NCI-H1048 (cell line): ENCODE data around the gene ACAP1.
"Not testable (repeated sequence)": the region's sequence is repeated elsewhere in the genome, so short reads cannot be mapped to it uniquely, and the experiment has no call there.

ENCODE experiments used
- DNase-seq: peaks from one replicate; lab custom pipeline; 2025; lab: John Stamatoyannopoulos, UW

The ACAP1 gene

DNA sequence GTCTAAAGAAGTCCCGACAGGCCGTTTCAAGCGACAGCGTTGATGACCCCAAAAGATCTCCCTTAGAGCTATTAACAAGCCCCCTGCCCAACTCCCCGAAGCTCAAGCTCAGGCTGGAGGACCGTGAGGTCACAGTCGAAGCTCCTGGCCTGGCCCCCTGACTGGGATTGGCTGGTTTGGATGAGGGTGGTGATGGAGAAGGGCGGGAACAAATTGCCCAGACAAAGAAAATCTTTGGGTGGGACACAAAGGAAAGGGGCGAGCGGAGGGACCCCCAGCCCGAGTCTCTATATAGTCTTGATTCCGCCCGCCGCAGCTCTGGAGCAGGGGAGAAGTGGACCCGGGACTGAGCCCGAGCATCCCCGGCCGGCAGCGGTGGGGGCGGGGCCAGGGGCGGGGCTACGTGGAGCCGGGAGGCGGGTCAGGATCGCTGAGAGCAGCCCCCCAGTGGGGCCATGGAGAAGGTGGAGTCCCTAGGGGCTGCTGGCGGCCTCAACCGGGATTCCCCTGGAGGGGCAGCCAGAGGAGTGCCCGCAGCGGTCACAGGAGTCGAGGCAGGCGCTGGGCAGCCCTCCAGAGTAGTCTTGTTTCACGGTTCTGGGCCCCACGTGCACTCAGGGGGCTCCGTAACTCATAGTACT is 6.2 kb upstream of the ACAP1 start:
- peak; percentile 18 for DNase-seq

DNA sequence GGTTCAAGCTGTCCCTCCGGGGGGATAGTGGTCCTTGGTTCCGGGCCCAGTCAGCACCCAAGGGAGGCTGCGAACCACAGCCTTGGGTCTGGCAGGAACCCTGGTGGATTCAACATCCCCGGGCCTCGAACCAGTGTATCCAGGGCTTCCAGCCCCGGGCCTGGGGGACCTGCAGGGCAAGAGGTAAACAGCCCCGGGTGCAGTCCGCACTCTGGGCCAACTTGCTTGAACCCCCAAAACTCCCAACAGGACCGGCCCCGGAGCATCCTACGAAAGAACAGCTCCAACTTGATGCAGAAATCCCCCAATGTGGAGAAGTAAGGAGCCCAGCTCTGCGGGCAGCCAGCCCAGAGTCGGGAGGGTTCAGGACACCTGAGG is 5.7 kb upstream of the ACAP1 start:
- no peak for DNase-seq

DNA sequence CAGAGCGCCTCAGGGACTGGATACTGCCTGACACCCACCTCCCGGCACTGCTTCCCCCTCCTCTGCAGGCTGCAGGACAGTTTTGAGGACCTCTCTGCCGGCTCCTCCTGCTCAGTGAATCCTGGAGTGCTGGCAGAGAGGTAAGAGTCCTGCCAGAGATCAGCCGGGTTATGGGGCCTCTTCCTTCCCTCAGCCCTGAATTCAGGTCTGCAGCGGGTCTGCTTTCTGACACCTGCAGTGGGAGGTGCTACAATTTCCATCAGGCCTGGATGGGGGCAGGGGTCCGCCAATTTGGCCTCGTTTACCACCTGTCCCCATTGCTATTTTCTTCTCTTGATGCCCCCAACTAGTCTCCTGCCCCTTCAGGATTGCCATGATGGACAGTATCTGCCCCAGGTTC is 4.2 kb upstream of the ACAP1 start:
- DNase-seq = no peak

DNA sequence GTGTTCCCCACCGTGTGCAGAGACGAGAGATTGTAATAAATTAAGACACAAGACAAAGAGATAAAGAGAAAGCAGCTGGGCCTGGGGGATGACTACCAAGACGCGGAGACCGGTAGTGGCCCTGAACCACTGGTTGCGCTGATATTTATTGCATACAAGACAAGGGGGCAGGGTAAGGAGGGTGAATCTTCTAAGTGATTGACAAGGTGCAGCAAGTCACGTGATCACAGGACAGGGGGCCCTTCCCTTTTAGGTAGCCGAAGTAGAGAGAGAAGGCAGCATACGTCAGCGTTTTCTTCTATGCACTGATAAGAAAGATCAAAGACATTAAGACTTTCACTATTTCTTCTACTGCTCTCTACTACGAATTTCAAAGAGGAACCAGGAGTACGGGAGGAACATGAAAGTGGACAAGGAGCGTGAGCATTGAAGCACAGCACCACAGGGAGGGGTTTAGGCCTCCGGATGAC is 3.7 kb upstream of the ACAP1 start:
- not testable (repeated sequence) for DNase-seq

DNA sequence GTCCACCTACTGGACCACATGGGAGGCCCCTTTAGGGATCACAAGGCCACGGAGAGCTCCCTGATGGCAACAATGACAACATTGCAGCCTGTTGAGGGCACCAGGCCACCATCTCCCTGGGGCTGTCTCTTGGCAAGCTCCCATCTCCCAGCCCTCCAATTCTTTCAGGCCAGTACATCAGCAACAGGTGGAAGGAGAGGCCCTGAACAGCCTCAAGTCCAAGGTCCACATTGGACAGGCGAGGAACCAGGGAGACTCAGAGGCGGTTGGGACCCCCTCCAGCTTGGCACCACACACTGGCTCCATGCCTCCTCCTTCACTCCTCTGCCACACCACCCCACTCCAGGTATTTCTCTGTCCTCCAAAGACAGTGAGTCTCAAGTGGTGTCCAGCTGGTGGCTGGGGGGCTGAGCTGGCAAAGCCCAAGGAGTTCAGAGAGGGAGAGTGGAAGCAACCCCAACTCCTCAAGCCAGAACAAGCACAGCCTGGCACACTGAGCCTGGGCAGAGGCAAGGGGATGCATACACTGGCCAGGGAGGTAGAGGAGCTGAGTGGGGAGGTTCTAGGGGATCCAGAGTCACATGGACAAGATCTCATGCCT is 1.3 kb upstream of the ACAP1 start:
- no peak for DNase-seq

DNA sequence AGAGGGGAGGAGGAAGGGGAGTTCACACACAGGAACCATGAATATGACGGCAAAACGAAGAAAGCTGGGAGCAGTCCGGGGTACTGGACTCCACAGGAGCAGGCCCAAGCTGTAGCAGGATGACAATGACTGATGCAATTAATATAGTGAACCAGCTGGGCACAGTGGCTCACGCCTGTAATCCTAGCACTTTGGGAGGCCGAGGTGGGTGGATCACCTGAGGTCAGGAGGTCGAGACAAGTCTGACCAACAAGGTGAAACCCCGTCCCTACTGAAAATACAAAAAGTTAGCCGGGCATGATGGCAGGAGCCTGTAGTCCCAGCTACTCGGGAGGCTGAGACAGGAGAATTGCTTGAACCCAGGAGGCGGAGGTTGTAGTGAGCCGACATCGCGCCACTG is 564 bp upstream of the ACAP1 start:
- DNase-seq = not testable (repeated sequence)

DNA sequence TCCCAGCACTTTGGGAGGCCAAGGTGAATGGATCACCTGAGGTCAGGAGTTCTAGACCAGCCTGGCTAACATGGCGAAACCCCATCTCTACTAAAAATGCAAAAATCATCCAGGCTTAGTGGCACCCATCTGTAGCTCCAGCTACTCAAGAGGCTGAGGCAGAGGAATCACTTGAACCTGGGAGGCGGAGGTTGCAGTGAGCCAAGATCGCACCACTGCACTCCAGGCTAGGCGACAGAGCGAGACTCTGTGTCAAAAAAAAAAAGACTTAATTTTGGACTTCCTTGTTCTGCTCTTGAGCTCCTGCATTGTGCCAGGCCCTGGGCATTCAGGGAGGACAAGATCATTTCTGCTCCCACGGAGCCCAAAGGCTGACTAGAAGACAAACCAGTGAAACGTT is 1.3 kb downstream of the ACAP1 start:
- not testable (repeated sequence) for DNase-seq

DNA sequence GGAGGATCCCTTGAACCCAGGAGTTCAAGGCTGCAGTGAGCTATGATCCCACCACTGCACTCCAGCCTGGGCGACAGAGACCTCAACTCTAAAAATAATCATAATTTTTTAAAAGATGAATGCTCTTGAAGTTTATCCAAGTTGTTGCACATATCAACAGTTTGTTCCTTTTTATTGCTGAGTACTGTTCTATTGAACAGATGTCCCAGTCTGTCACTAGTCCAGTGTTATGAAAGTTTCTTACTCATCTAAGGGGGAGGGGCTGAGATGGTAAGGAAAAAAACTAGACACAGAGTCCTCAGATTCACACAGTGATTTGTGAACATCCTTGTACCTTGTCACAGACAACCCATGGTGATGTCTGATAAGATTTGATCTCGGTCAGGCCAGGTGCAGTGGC is 3.9 kb downstream of the ACAP1 start:
- DNase-seq = no peak

DNA sequence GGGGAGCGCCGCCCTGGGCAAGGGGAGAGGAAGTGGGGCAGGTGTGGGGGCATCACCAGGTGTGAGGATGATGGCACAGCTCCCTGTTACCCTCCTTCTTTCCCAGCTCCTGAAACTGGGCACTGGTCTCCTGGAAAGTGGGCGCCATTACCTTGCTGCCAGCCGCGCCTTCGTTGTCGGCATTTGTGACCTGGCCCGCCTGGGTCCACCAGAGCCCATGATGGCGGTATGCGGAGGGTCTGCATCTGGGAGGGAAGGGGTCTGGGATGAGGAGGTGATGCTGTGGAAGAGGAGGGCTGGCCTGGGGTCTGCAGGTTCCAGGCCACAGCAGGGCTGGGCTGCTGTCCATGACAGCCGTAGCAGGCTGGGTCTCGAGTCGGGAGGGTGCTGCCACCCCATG is 5.5 kb downstream of the ACAP1 start:
- no peak for DNase-seq

DNA sequence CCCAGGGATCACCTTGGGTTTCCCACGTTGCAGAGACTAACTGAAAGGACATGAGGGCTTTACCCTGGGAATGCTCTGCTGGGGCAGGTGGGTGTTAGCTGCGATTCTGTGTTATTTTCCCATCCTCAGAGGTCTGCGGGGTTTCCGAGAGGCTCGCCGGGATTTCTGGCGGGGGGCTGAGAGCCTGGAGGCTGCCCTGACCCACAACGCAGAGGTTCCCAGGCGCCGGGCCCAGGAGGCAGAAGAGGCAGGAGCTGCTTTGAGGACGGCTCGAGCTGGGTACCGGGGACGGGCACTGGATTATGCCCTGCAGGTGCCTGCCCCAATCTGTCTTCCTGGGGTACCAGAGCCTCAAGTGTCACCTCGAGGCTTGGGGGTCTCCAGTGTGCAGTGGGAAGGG is 6.9 kb downstream of the ACAP1 start:
- no peak for DNase-seq

DNA sequence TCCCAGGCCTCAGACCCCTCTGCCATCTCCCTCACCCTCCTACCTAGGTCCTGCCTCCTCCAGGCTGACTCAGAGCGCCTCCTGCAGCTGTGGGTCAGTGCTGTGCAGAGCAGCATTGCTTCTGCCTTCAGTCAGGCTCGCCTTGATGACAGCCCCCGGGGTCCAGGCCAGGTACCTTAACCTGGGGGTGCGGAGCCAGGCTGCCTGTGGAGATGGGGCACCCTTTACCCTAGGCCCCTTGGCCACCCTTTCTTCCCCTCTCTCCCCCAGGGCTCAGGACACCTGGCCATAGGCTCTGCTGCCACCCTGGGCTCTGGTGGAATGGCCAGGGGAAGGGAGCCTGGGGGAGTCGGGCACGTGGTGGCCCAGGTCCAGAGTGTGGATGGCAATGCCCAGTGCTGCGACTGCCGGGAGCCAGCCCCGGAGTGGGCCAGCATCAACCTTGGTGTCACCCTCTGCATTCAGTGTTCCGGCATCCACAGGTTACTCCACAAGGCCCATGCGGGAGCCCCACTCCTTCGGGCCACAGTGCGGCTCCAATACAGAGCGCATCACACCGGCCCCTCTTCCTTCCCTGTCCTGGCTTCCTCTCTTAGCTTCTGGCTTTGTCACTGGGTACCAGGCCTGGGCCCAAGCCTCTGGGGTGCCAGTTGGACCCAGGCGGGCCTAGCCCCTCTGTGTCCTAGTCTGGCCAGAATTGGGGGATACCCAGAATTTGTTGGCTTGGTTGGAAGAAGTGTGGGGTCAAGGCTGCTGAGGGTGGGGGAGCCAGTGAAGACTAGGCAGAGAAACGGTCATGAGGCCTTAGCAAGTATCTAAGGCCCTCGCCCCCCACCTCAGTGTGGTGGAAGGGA is 10.7 kb downstream of the ACAP1 start:
- no peak for DNase-seq

DNA sequence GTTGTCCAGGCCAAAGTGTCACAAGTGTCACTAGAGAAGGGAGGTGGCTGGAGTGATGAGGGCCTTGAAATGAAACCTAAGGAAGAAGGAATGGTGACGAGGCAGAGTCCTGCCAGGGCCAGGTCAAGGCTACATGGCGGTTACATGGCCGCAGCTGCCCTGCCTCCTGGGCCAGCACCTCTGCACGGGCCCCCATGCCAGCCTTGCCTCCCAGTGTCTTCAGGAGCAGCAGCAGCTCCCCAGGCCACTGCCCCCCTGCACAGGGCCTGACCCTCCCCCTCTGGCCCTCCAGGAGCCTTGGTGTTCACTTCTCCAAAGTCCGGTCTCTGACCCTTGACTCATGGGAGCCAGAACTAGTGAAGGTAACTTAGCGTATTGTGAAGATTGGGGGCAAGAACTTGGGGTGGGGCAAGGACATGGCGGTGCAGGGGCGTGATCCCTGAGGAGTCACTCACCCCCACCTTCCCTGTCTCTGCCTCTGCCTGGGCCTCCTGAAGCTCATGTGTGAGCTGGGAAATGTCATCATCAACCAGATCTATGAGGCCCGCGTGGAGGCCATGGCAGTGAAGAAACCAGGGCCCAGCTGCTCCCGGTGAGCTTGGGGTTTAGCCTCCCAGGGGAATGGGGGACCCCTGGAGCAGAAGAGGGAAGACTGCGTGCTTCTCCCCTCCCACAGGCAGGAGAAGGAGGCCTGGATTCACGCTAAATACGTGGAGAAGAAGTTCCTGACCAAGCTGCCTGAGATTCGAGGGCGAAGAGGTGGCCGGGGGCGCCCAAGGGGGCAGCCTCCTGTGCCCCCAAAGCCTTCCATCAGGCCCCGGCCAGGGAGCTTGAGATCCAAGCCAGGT is 11.5 kb downstream of the ACAP1 start:
- no peak for DNase-seq

DNA sequence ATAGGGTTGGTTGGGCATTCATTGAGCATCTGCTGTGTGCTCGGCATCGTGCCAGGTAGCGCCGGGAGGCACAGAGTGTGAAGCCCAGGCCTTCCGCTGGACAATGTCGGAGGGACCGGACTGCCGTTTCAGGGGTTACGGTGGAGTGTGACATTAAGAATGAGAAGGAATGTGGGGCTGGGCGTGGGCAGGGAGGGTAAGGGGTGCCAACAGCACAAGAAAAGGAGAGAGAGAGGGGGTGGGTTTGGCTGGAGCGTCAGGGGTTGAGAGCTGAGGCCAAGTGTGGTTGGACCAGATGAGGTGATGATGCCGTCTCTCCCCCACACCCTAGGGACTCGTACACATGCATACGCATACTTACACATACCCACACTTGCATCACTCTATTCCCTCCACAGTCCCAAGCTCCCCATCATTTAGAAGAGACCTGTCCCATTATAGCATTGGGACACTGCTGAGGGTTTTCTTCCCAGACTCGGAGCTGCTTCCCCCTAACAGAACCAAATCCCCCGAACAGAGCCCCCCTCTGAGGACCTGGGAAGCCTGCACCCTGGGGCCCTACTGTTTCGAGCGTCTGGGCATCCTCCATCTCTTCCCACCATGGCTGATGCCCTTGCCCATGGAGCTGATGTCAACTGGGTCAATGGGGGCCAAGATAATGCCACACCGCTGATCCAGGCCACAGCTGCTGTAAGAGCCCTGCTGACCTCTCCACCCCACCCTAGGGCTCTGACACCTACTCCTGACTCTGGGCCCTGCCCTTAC is 12.3 kb downstream of the ACAP1 start:
- no peak for DNase-seq

DNA sequence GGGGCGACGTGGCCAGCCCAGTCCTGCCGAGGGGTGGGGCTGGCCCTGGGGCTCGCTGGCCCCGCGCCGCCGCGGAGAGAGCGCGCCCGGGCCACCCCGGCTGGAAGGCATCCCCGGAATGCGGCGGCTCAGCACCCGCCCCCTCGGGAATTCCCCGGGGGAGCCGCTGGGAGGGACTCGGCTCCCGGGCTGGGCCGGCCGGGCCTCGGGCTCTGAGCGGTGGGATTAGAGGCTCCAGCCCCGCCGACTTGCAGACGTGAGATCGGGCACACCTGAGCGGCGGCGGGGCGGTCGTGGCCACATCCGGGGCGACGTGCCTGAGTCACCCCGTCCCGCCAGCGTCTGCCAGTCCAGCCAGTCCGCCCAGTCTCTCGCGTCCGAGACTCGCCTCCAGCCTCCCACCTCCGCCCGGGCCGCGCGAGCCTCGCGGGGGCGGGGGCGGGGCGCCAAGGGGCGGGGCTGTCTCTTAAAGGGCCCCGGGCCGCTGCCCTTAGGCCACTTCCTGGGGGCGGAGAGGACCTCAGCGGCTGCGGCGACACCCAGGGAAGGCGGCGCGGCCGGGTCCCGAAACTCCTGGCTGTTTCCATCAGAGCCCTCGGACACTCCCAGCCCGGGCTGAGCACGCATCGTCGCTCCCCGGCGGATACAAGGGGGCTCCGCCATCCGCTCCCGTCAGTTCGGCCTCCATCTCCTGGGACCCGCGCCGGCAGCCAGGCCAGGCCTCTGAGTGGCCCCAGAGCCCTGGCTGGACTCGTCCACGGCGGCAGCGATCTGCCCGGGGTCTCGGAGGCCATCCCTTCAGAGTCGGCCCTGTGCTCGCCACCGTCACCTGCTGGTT is 15.6 kb downstream of the ACAP1 start, which contains the start of gene KCTD11:
TSS of gene KCTD11 (plus strand) at position 498 of the 838 bp plus-strand sequence.
- peak; percentile 37 for DNase-seq

DNA sequence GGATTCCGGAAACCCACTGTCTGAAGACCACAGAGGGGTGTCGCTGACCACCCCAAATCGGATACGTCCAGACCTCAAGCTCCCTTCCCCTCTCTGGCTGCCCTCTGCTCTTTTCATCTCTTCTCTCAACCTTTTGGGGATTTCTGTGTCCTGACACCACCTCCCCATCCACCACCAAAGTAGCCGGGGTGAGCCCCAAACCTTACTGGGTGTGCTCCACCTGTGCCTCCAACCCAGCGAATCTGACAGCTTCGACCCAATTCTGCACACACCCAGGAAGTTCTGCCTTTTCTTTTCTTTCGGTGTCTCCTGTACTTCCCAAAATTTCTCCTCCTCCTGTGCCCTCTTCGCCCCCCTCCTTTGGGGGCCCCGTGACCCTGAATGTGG is 16.2 kb downstream of the ACAP1 start:
- no peak for DNase-seq

DNA sequence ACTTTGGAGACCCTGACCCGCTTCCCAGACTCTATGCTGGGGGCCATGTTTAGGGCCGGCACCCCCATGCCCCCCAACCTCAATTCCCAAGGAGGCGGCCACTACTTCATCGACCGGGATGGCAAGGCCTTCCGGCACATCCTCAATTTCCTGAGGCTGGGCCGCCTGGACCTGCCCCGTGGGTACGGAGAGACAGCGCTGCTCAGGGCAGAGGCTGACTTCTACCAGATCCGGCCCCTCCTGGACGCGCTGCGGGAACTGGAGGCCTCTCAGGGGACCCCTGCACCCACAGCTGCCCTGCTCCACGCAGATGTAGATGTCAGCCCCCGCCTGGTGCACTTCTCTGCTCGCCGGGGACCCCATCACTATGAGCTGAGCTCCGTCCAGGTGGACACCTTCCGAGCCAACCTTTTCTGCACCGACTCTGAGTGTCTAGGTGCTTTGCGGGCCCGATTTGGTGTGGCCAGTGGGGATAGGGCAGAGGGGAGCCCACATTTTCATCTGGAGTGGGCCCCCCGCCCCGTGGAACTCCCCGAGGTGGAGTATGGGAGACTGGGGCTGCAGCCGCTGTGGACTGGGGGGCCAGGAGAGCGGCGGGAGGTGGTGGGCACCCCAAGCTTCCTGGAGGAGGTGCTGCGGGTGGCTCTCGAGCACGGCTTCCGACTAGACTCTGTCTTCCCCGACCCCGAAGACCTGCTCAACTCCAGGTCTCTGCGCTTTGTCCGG is 16.7 kb downstream of the ACAP1 start:
- no peak for DNase-seq

DNA sequence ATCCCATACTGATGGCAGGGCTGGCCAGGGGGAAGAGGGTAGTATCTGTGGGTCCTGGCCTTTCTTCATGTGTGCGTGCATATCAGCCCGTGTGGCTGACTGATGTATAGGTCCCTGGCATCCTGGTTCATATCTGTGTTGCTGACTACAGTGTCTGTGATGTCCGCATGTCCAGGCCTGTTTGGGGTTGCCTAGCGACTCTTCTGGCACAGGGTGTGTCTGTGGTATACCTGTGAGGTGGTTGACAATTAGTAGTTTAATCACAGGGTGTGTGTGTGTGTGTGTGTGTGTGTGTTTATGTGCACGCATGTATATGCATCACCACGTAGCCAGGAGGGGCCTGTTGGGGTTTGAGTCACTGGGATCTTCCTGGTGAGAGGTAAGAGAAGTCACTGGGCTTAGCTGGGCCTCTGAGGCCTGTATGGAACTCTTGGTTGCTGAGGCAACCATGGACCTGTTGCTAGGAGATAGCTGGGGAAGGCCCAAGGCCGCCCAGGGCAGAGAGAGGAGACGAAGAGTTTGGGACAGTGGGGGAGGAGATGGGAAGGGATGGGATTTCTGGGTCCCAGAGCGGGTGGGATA is 18.0 kb downstream of the ACAP1 start:
- DNase-seq = no peak

DNA sequence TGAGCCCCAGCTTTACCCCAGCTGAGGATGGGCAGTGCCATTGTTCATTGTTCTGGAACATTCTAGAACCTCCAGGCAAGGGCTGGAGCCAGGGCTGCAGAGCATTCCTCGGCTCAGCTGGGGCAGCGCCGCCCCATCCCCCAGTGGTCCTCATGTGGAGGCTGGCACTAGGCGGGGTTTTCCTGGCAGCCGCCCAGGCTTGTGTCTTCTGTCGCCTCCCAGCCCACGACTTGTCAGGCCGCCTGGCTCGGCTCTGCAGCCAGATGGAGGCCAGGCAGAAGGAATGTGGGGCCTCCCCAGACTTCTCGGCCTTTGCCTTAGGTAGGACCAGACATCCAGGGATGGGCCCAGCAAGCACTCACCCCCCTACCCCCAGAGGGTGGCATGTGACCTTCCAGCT is 18.7 kb downstream of the ACAP1 start, which contains the start of gene TMEM95:
TSS of gene TMEM95 (plus strand) at position 104 of the 400 bp plus-strand sequence. CDS start at position 153, 49 bp downstream.
- DNase-seq = no peak

DNA sequence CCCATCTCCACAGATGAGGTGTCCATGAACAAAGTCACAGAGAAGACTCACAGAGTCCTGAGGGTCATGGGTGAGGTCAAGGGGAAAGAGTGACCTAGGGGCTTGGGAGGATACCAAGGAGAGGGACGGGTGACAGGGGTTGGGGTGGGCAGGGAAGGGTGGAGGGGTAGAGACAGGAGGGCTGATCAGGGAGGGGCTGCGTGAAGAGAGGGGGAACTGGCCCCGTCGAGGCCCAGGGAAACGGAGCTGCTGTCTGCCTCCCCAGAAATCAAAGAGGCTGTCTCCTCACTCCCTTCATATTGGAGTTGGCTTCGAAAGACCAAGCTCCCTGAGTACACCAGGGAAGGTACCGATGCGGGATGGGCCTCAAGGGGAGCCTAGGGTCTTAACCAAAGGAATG is 19.2 kb downstream of the ACAP1 start:
- no peak for DNase-seq
